Bronchus fibroblast of lung (primary cell): ENCODE data around the gene LIPH. TPM values are rescaled to one million over a fixed set of nuclear protein-coding genes. Genes with fewer than 3 reads are reported as not detected.

ENCODE experiments used
- total RNA-seq: library from RNA; depleted of rRNA; stranded (reverse); fragments of >200 nt; gene quantifications from 2 replicates; pipeline ENCODE4 v1.2.3, GENCODE V29; 2015

Gene LIPH
- total RNA-seq = under 0.01 TPM in 1 of 2 replicates, not detected in the other

DNA sequence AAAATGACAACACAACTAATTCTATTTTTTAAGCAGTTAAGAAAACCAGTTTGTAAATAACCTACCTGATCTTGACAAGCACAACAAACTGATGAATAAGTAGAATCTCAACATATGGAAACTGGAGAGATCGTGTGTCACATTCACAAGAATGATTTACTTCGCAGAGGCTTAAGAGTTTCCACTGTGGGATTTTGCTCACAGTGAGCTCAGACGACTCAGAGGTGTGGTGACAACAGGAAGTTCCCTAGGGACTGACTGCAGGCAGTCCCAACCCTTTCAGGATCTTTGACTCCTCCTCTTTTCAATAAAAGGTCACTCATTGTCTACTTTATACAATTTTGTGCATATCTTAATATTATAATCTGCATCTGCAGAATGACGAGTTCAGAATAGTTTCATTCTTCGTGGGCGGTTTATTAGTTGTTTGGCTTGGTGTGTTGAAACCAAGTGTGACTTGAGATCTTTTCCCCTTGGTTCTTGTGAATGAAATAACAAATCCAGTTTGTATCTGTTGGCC lies at the start of gene LIPH:
Gene LIPH (minus strand): TSS at position 231 of the 520 bp plus-strand sequence. CDS start 117 bp downstream, at position 114.

DNA sequence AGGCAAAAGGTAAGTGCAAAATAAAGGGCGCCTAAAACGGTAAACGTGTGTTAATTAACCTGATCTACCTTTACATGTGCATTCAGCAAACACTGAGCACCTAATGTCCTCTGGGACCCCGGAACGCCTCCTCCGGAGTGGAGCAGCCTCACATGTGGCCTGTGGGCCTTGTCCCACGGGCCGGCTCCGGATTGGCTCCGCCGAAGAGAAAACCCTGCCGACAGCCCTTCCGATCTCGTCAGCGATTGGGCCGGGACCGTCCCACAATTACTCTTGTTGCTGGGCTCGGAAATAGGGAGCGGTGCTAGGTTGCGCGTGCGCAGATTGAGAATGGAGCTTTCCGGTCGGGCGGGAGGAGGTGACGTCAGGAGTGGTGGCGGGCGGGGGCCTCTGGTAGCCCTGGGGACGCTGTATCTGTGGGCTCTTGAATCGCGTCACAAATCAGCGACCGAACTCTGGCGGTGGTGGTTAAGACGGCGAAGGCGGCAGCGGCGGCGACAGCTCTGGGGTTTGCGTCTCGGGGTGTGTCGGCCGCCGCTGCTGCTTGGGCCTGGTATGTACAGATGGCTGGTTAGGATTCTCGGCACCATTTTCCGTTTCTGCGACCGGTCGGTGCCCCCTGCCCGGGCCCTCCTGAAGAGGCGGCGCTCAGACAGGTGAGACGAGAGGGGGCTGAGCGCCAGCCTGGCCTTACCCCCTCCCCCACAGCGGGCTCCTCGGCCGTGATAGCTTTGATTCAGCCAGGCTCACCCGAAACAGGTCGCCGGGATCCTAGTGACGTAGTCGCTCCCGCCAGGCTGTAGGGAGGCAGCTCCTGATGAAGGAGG lies 33.7 kb upstream of the LIPH start, which contains the start of gene SENP2:
Gene SENP2 (plus strand): TSS at position 437 of the 827 bp plus-strand sequence. CDS start 119 bp downstream, at position 556.

DNA sequence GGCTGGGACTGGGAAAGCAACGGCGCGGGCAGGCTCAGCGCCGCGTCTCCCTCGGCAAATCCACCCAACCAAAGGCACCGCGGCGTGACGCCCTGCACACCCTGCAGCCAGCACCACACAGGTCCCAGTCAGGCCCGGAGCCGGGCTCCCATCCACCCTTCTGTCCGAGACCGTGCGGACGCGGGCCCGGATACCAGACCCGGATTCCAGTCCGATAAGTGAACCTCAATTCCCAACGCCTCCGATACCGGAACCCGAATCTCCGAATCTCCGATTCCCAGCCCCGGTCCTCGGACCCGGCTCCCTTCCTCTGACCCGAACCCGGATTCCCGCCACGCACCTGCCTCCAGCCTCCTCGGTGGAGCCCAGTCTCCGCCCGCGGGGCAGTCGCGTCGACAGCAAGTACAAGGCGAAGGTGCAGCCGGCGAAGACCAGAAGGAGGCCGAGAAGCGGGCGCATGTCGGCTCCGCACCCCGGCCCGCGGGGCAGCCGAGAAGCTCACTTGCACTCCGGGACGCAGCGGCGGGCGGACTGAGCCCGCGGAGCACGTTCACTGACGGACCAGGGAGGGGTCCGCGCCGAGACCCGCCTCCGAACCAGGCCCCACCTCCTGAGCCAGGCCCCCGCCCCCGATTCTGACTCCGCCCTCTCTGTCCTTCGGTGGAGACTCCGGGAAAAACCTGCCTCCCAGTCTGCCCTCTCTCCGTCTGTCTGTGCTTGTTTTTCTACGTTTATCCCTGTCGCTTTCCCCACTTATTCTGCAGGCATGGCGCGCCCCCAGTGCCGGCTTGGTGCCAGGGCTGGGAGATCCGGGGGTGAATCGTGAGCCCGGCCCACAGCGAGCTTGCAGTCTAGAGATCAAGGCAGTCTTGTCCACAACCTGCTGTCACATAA lies 53.6 kb downstream of the LIPH start, which contains the start of gene TMEM41A:
Gene TMEM41A (minus strand): TSS at position 533 of the 894 bp plus-strand sequence. CDS start 74 bp downstream, at position 459.

Other genes starting within 250 kb of the LIPH start
- gene MAP3K13, start 189.5 kb downstream of the LIPH start, total RNA-seq = 11.3 TPM in 2 replicates
- 7.2 and 8.8 TPM in 2 replicates for gene TMEM41A, start 53.6 kb downstream of the LIPH start, total RNA-seq
- gene SENP2, start 33.7 kb upstream of the LIPH start, total RNA-seq = 13.6 and 15.6 TPM in 2 replicates